Lower lobe of right lung (tissue), 2 donors: ENCODE results near the gene EPC2. TPM values are rescaled to one million over a fixed set of nuclear protein-coding genes. Genes with fewer than 3 reads are reported as not detected.

Experiments used
- ATAC-seq, 2 donors: fragments of 200-7000 bp; cut with Tn5 transposase; one replicate each; pipeline ENCODE4 v1.9.1; 2020 to 2022; ENCODE audit warnings: mild to moderate bottlenecking in 2 of 2, moderate library complexity in 2 of 2
- DNase-seq: peaks from one replicate; pipeline ENCODE4 v3.0.0-alpha.2; 2020
- H3K27ac ChIP-seq: fragments of 200-600 bp; one replicate; pipeline ENCODE4 v1.8.0; 2022
- H3K27me3 ChIP-seq: fragments of 200-600 bp; one replicate; pipeline ENCODE4 v1.8.0; 2022; ENCODE audit warnings: low read depth
- H3K36me3 ChIP-seq: fragments of 200-600 bp; one replicate; pipeline ENCODE4 v1.8.0; 2022; ENCODE audit warnings: mild to moderate bottlenecking
- H3K4me1 ChIP-seq: fragments of 200-600 bp; one replicate; pipeline ENCODE4 v1.8.0; 2022
- H3K4me3 ChIP-seq: fragments of 200-600 bp; one replicate; pipeline ENCODE4 v1.8.0; 2022; ENCODE audit warnings: mild to moderate bottlenecking
- H3K9me3 ChIP-seq: fragments of 200-600 bp; one replicate; pipeline ENCODE4 v1.8.0; 2022
- intact Hi-C: fragments of 100-400 bp; cut with DNase I; formaldehyde crosslinking; loops from one replicate; pipeline ENCODE4 v1.11.0; 2022
- total RNA-seq: library from RNA; stranded (reverse); fragmentation: NEBNext Ultra II Directional; extraction: Animal tissue kit (Norgen Biotek cat#: 25700); gene quantifications from one replicate; pipeline ENCODE4 v1.2.1, GENCODE V29; 2021
- TF ChIP-seq, protein P1 (sequence below): fragments of 200-600 bp; IDR thresholded peaks from one replicate; pipeline ENCODE4 v1.8.0; 2022; ENCODE audit warnings: antibody characterized with exemption, mild to moderate bottlenecking
- donor health status: DM: no; HTN: yes; CAD: no; lungs with severe emphysema.

EPC2 gene
- total RNA-seq, 1 donor from 2014 or later: 36.8 TPM

DNA sequence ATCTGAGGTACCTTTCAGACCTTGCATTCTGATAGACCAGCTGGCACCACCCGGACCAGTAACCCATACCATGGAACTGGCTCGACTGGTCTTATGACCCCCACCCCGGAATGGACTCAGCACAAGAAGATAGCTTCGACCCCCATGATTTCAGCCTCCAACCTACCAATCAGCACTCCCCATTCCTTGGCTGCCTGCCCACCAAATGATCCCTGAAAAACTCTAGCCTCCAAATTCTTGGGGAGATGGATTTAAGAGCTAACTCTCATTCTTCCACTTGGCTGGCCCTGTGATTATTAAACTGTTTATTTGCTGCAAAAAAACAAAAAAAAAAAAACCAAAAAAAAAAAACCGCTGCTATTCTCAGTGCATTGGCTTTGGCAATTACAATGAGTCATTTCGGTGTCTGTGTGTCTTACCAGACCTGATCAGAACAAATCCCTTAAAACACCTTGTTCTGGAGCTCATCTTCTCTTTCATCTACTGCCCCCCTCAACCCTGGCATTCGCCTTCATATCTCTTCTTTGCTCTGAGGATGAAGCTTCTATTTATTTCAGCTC lies 170.4 kb downstream of the EPC2 start:
- no peak overlapping the region for H3K4me3 ChIP-seq
- H3K9me3 ChIP-seq: no peaks in the 10 kb centered on the region
- intact Hi-C loops: no loop called here
- no peaks in the 10 kb centered on the region for H3K36me3 ChIP-seq
- no peak overlapping the region for H3K27ac ChIP-seq
- no peaks in the 10 kb centered on the region for H3K27me3 ChIP-seq
- DNase-seq (no peak), ATAC-seq (peak in 1 of 2 donors; percentile 31)
- TF ChIP-seq, protein P1, sequence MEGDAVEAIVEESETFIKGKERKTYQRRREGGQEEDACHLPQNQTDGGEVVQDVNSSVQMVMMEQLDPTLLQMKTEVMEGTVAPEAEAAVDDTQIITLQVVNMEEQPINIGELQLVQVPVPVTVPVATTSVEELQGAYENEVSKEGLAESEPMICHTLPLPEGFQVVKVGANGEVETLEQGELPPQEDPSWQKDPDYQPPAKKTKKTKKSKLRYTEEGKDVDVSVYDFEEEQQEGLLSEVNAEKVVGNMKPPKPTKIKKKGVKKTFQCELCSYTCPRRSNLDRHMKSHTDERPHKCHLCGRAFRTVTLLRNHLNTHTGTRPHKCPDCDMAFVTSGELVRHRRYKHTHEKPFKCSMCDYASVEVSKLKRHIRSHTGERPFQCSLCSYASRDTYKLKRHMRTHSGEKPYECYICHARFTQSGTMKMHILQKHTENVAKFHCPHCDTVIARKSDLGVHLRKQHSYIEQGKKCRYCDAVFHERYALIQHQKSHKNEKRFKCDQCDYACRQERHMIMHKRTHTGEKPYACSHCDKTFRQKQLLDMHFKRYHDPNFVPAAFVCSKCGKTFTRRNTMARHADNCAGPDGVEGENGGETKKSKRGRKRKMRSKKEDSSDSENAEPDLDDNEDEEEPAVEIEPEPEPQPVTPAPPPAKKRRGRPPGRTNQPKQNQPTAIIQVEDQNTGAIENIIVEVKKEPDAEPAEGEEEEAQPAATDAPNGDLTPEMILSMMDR: no peak
- H3K4me1 ChIP-seq: no peaks in the 10 kb centered on the region

GRCh38 chr2:148816176-148816575 lies 171.6 kb downstream of the EPC2 start:
- TF ChIP-seq, protein P1: no peak
- intact Hi-C loops: no loop called here
- H3K9me3 ChIP-seq: no peaks in the 10 kb centered on the region
- H3K27me3 ChIP-seq: no peaks in the 10 kb centered on the region
- no peak overlapping the region for H3K4me3 ChIP-seq
- no peak overlapping the region for H3K27ac ChIP-seq
- no peaks in the 10 kb centered on the region for H3K36me3 ChIP-seq
- ATAC-seq: no peak
- H3K4me1 ChIP-seq: no peaks in the 10 kb centered on the region
- DNase-seq: no peak

DNA sequence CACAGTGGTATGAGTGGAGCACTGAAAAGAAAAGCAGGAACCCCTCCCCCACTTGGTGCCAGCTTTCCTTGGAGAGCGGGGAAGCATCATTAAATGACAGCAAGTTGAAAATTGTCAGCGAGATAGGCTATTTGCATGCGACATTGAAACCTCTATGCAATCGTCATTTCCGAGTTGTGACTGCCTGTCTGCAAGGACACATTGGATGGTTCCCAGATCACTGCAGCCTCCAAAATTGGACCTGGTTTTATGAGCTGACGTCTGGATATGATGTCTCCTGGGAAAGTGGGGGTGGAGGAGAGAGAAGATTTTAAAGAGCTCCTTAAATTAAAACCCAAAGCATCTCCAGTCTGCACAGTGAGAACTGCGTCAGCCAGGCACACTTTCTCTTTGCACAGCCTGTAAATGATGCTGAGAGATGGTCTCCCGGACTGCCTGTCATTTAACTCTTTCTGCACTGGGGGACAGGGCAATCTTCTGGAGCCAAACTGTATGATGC lies 172.7 kb downstream of the EPC2 start:
- TF ChIP-seq, protein P1: no peak
- H3K9me3 ChIP-seq: no peaks in the 10 kb centered on the region
- H3K36me3 ChIP-seq: no peaks in the 10 kb centered on the region
- intact Hi-C loops: no loop called here
- no peaks in the 10 kb centered on the region for H3K4me1 ChIP-seq
- no peak for ATAC-seq
- no peak overlapping the region for H3K27ac ChIP-seq
- DNase-seq: no peak
- no peak overlapping the region for H3K4me3 ChIP-seq
- H3K27me3 ChIP-seq: no peaks in the 10 kb centered on the region

GRCh38 chr2:148819019-148819585 lies 174.6 kb downstream of the EPC2 start:
- H3K9me3 ChIP-seq: no peaks in the 10 kb centered on the region
- H3K27me3 ChIP-seq: no peaks in the 10 kb centered on the region
- TF ChIP-seq, protein P1: no peak
- no peaks in the 10 kb centered on the region for H3K36me3 ChIP-seq
- H3K4me1 ChIP-seq: no peaks in the 10 kb centered on the region
- ATAC-seq: no peak
- intact Hi-C loops: no loop called here
- no peak for DNase-seq
- no peak overlapping the region for H3K4me3 ChIP-seq
- no peak overlapping the region for H3K27ac ChIP-seq

DNA sequence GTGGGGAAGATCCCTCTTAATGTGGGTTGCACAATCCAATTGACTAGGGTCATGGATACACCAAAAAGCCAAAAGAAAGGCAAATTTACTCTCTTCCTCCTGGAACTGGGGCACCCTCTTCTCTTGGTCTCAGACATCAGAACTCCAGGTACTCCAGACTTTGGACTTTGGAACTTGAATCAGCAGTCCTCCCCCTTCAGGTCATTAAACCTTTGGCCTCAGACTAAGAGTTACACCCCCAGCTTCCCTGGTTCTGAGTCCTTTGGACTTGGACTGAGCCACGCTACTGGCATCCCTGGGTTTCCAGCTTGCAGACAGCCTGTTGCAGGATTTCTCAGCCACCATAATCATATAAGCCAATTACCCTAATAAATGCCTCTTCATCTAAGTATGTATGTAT lies 179.6 kb downstream of the EPC2 start:
- no peaks in the 10 kb centered on the region for H3K27me3 ChIP-seq
- no peak overlapping the region for H3K27ac ChIP-seq
- no peak overlapping the region for H3K4me3 ChIP-seq
- TF ChIP-seq, protein P1: no peak
- DNase-seq (no peak), ATAC-seq (no peak)
- H3K36me3 ChIP-seq: no peaks in the 10 kb centered on the region
- no peaks in the 10 kb centered on the region for H3K9me3 ChIP-seq
- intact Hi-C loops: no loop called here
- no peaks in the 10 kb centered on the region for H3K4me1 ChIP-seq
